Stimulated activated CD8-positive, alpha-beta memory T cell treated with anti-CD3 and anti-CD28 coated beads, Interleukin-4, amount 100 ng/mL, for 4 hours (primary cell): ENCODE measurements around the gene CCL28.

Experiments
- DNase-seq, 2 donors: peaks; one replicate each; pipeline ENCODE4 v3.0.0-alpha.2; 2020; ENCODE audit warnings: low read depth in 2 of 2, low spot score in 1 of 2

The CCL28 gene

GRCh38 chr5:43358301-43358700 lies 53.9 kb downstream of the CCL28 start:
- no peak for DNase-seq

- DNase-seq = no peak
Observed at GRCh38 chr5:43357878-43358281, 54.3 kb downstream of the CCL28 start.

GRCh38 chr5:43357067-43357466 lies 55.1 kb downstream of the CCL28 start:
- DNase-seq = no peak

GRCh38 chr5:43354774-43355173 lies 57.4 kb downstream of the CCL28 start:
- DNase-seq = no peak

- DNase-seq = no peak
Observed at GRCh38 chr5:43353668-43354067, 58.5 kb downstream of the CCL28 start.

GRCh38 chr5:43352915-43353314 lies 59.3 kb downstream of the CCL28 start:
- no peak for DNase-seq

- no peak for DNase-seq
Observed at GRCh38 chr5:43352131-43352530, 60.1 kb downstream of the CCL28 start.

- DNase-seq = no peak
Observed at GRCh38 chr5:43348861-43349363, 63.3 kb downstream of the CCL28 start.

DNA sequence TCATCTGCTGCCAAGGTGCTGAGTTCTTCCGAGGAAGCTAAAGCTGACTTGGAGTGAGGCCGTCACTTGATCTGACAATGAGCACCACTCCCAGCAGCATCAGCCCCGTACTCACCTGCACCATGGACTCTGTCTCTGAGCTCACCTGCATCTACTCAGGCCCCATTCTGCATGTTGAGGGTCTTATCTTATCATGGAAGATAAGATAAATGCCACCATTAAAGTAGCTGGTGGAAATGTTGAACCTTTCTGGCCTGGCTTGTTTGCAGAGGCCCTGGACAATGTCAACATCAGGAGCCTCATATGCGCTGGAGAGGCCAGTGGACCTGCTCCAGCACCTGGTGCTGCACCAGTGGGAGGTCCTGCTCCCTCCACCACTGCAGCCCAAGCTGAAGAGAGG lies 64.0 kb downstream of the CCL28 start:
- no peak for DNase-seq

DNA sequence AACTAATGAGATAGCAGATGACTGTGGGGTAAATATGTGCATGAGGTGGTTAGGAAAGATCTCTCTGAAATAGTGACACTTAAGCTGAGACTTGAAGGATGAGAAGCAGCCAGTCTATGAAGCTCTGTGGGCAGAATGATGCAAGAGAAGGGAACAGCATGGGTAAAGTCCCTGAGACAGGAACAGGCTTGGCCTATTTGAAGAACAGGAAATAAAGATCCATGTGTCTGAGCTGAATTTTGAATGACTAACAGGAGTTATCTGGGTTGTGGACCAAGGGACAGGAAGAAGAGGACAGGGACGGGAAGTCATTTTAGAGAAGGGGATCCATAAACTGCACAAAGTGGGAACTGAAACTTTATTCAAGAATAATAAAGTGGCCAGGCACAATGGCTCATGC lies 73.3 kb downstream of the CCL28 start:
- DNase-seq = no peak

DNA sequence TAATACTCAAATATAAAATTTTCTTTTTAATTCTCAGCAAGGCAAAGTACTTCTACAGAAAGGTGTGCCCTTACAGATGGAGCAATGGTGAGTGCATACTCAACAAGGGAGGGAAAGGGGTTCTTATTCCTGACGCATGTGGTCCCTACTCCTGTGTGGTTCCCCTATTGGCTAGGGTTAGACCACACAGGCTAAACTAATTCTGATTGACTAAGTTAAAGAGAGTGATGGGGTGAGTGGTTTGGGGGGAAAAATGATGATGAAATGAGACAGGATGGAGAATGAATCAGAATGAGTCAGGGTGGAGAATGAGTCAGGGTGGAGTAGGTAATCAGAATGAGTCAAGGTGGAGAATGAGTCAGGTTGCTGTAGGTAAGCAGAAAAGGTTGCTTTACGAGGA lies 76.0 kb downstream of the CCL28 start:
- no peak for DNase-seq

DNA sequence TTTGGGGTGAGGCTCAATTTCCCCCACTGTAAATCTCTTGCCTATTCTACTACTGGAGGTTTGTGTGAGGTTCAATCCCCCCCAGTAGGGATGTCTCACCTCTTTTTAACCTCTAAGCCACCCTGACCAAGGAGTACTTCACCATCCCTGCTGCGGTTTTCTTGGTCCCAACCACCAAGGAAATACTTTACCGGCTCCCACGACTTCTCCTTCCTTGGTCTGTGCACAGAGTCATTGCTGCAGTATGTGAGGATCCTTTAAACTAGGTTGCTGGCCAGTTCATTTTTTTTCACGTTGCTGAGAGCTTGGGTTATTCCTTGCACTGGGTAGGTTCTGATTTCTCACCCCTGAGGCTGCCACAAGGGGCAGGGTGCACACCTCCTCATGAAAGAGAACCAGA lies 76.5 kb downstream of the CCL28 start:
- DNase-seq = no peak

DNA sequence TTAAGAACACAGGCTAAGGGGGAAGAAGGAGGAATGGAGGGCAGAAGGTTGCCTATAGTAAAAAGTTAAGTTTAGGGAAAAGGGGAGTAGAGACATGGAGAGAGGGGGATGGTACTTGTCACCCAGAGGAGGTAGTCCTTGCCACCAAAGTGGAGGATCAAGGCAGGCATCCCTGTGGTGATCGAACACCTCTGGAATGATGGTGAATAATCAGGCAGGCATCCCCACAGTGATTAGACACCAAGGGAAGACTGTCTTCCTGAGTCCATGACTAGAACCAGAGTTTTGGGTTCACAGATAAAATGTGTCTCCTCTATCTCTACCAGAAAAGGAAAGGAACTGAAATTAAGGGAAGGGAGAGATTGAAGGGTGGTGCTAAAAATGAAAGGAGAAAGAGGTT lies 79.8 kb downstream of the CCL28 start:
- no peak for DNase-seq
